Measurements from ENCODE around the gene SYT3. TPM values are rescaled to one million over a fixed set of nuclear protein-coding genes. Genes with fewer than 3 reads are reported as not detected.
"Not testable (repeated sequence)": the region's sequence is repeated elsewhere in the genome, so short reads cannot be mapped to it uniquely, and the experiment has no call there.

The SYT3 gene
- total RNA-seq, 2 experiments from 2014 or later = 0.16 to 0.17 TPM

DNA sequence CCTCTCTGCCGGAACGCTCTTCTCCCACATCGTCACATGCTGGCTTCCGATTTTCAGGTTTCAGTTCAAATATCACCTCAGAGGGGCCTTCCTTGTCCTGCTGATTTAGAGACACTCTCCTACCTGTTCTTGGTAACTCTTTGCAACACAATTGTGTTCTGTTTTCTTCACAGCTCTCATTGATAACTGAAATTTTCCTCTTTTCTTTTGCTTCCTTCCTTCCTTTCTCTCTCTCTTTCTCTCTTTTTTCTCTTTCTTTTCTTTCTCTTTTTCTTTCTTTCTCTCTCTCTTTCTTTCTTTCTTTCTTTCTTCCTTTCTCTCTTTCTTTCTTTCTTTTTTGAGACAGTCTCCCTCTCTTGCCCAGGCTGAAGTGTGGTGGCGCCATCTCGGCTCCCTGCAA is 59.4 kb downstream of the SYT3 start:
- no peak for DNase-seq (ENCODE audit: low spot score)
- H3K36me3 ChIP-seq (ENCODE audit: insufficient read depth, low read length) = no peaks in the 10 kb centered on the region
- ChIA-PET CTCF (ENCODE audit: unreplicated experiment) (no interaction called here), POLR2A (no interaction called here)
- no peak overlapping the region for H2AFZ ChIP-seq (ENCODE audit: low read length)
- no peak overlapping the region for H3K27ac ChIP-seq (ENCODE audit: low read depth, low read length, poor library complexity, severe bottlenecking)
- H3K9me2 ChIP-seq (ENCODE audit: insufficient read depth, low read length) = no peaks in the 10 kb centered on the region
- intact Hi-C loops (cut with micrococcal nuclease; ENCODE audit: unreplicated experiment) = no loop called here
- no peak for TF ChIP-seq EZH2phosphoT487 (IDR thresholded peaks at IDR 0.05; ENCODE audit: borderline replicate concordance, low read depth, low read length)
- TF ChIP-seq, protein P1, sequence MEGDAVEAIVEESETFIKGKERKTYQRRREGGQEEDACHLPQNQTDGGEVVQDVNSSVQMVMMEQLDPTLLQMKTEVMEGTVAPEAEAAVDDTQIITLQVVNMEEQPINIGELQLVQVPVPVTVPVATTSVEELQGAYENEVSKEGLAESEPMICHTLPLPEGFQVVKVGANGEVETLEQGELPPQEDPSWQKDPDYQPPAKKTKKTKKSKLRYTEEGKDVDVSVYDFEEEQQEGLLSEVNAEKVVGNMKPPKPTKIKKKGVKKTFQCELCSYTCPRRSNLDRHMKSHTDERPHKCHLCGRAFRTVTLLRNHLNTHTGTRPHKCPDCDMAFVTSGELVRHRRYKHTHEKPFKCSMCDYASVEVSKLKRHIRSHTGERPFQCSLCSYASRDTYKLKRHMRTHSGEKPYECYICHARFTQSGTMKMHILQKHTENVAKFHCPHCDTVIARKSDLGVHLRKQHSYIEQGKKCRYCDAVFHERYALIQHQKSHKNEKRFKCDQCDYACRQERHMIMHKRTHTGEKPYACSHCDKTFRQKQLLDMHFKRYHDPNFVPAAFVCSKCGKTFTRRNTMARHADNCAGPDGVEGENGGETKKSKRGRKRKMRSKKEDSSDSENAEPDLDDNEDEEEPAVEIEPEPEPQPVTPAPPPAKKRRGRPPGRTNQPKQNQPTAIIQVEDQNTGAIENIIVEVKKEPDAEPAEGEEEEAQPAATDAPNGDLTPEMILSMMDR (conservative IDR thresholded peaks at IDR 0.05; ENCODE audit: low read length) = no peak
- no peak overlapping the region for H3K4me2 ChIP-seq (ENCODE audit: low read length)
- no peaks in the 10 kb centered on the region for H4K20me1 ChIP-seq (ENCODE audit: insufficient read depth, low read length)
- no TSS peak for BruUV-seq (replicated peaks)
- no peaks in the 10 kb centered on the region for H3K4me1 ChIP-seq (ENCODE audit: insufficient read depth, low read length, poor library complexity, severe bottlenecking)
- H3K79me2 ChIP-seq (ENCODE audit: insufficient read depth, low read depth, low read length) = no peaks in the 10 kb centered on the region
- no peaks in the 10 kb centered on the region for H3K9me3 ChIP-seq (ENCODE audit: low read length)
- no peak overlapping the region for H3K4me3 ChIP-seq (ENCODE audit: low read depth, low read length, poor library complexity, severe bottlenecking)

GRCh38 chr19:50576769-50577168 is 62.9 kb downstream of the SYT3 start:
- intact Hi-C loops (cut with micrococcal nuclease; ENCODE audit: unreplicated experiment); H3K36me3 ChIP-seq (ENCODE audit: insufficient read depth, low read length); H3K4me3 ChIP-seq (ENCODE audit: low read depth, low read length, poor library complexity, severe bottlenecking); CTCF ChIA-PET (ENCODE audit: unreplicated experiment); H3K4me2 ChIP-seq (ENCODE audit: low read length); H3K9me3 ChIP-seq (ENCODE audit: low read length); BruUV-seq (replicated peaks); H3K4me1 ChIP-seq (ENCODE audit: insufficient read depth, low read length, poor library complexity, severe bottlenecking); H2AFZ ChIP-seq (ENCODE audit: low read length); H4K20me1 ChIP-seq (ENCODE audit: insufficient read depth, low read length); H3K27ac ChIP-seq (ENCODE audit: low read depth, low read length, poor library complexity, severe bottlenecking); DNase-seq (ENCODE audit: low spot score); H3K9me2 ChIP-seq (ENCODE audit: insufficient read depth, low read length); H3K79me2 ChIP-seq (ENCODE audit: insufficient read depth, low read depth, low read length); POLR2A ChIA-PET: not testable (repeated sequence)

- Histone ChIP-seq H3K79me2 (ENCODE audit: insufficient read depth, low read depth, low read length) (no peaks in the 10 kb centered on the region), H3K4me1 (ENCODE audit: insufficient read depth, low read length, poor library complexity, severe bottlenecking) (no peaks in the 10 kb centered on the region), H3K27ac (ENCODE audit: low read depth, low read length, poor library complexity, severe bottlenecking) (no peak overlapping the region), H3K4me3 (ENCODE audit: low read depth, low read length, poor library complexity, severe bottlenecking) (no peak overlapping the region), H3K4me2 (ENCODE audit: low read length) (no peak overlapping the region), H4K20me1 (ENCODE audit: insufficient read depth, low read length) (no peaks in the 10 kb centered on the region), H3K36me3 (ENCODE audit: insufficient read depth, low read length) (no peaks in the 10 kb centered on the region), H3K9me3 (ENCODE audit: low read length) (no peaks in the 10 kb centered on the region), H3K9me2 (ENCODE audit: insufficient read depth, low read length) (no peaks in the 10 kb centered on the region), H2AFZ (ENCODE audit: low read length) (no peak overlapping the region)
- intact Hi-C loops (cut with micrococcal nuclease; ENCODE audit: unreplicated experiment) = no loop called here
- POLR2A ChIA-PET = no interaction called here
- no peak for TF ChIP-seq EZH2phosphoT487 (IDR thresholded peaks at IDR 0.05; ENCODE audit: borderline replicate concordance, low read depth, low read length)
- TF ChIP-seq, protein P1 (conservative IDR thresholded peaks at IDR 0.05; ENCODE audit: low read length) = no peak
- CTCF ChIA-PET (ENCODE audit: unreplicated experiment) = no interaction called here
- no peak for DNase-seq (ENCODE audit: low spot score)
- no TSS peak for BruUV-seq (replicated peaks)
Observed at GRCh38 chr19:50573741-50574461, 65.8 kb downstream of the SYT3 start.

Other genes with a start within 250 kb of the SYT3 start
- 122 and 145 TPM in 2 replicates for gene SPIB, start 220.9 kb downstream of the SYT3 start, total RNA-seq (2014; rRNA removed; shearing (Covaris generic))
- gene SPIB, start 220.9 kb downstream of the SYT3 start, total RNA-seq (2022) = 99.4 and 101 TPM in 2 replicates
- gene MYBPC2, start 207.0 kb downstream of the SYT3 start, total RNA-seq (2014; rRNA removed; shearing (Covaris generic)) = 10.6 and 15.4 TPM in 2 replicates
- 22.2 and 28.2 TPM in 2 replicates for gene MYBPC2, start 207.0 kb downstream of the SYT3 start, total RNA-seq (2022)
- gene EMC10, start 163.4 kb downstream of the SYT3 start, total RNA-seq (2014; rRNA removed; shearing (Covaris generic)) = 44.4 and 45.2 TPM in 2 replicates
- 37.5 and 39.1 TPM in 2 replicates for gene EMC10, start 163.4 kb downstream of the SYT3 start, total RNA-seq (2022)
- gene GARIN5A, start 163.0 kb downstream of the SYT3 start, total RNA-seq (2014; rRNA removed; shearing (Covaris generic)) = 0.63 and 0.85 TPM in 2 replicates
- gene GARIN5A, start 163.0 kb downstream of the SYT3 start, total RNA-seq (2022) = 0.59 and 1.00 TPM in 2 replicates
- gene JOSD2, start 128.7 kb downstream of the SYT3 start, total RNA-seq (2014; rRNA removed; shearing (Covaris generic)) = 10.6 and 13.0 TPM in 2 replicates
- gene JOSD2, start 128.7 kb downstream of the SYT3 start, total RNA-seq (2022) = 15.9 and 17.8 TPM in 2 replicates
- gene ASPDH, start 126.0 kb downstream of the SYT3 start, total RNA-seq (2014; rRNA removed; shearing (Covaris generic)) = not detected in 2 replicates
- not detected in 2 replicates for gene ASPDH, start 126.0 kb downstream of the SYT3 start, total RNA-seq (2022)
- not detected in 2 replicates for gene LRRC4B, start 71.4 kb downstream of the SYT3 start, total RNA-seq (2014; rRNA removed; shearing (Covaris generic))
- gene LRRC4B, start 71.4 kb downstream of the SYT3 start, total RNA-seq (2022) = 0.29 TPM in 1 of 2 replicates, not detected in the other
- 15.2 and 20.0 TPM in 2 replicates for gene C19orf81, start 9.6 kb upstream of the SYT3 start, total RNA-seq (2014; rRNA removed; shearing (Covaris generic))
- gene C19orf81, start 9.6 kb upstream of the SYT3 start, total RNA-seq (2022) = 11.4 and 14.2 TPM in 2 replicates
- gene SHANK1, start 79.9 kb upstream of the SYT3 start, total RNA-seq (2014; rRNA removed; shearing (Covaris generic)) = 0.03 TPM in 2 replicates
- 10.7 and 13.1 TPM in 2 replicates for gene SHANK1, start 79.9 kb upstream of the SYT3 start, total RNA-seq (2022)
- gene CLEC11A, start 83.5 kb upstream of the SYT3 start, total RNA-seq (2014; rRNA removed; shearing (Covaris generic)) = 1.0 and 2.0 TPM in 2 replicates
- 4.2 and 4.5 TPM in 2 replicates for gene CLEC11A, start 83.5 kb upstream of the SYT3 start, total RNA-seq (2022)
- gene GPR32, start 130.6 kb upstream of the SYT3 start, total RNA-seq (2014; rRNA removed; shearing (Covaris generic)) = not detected in 2 replicates
- not detected in 2 replicates for gene GPR32, start 130.6 kb upstream of the SYT3 start, total RNA-seq (2022)
- gene ACP4, start 150.5 kb upstream of the SYT3 start, total RNA-seq (2014; rRNA removed; shearing (Covaris generic)) = not detected in 2 replicates
- not detected in 2 replicates for gene ACP4, start 150.5 kb upstream of the SYT3 start, total RNA-seq (2022)
- gene KLK1, start 183.9 kb upstream of the SYT3 start, total RNA-seq (2014; rRNA removed; shearing (Covaris generic)) = not detected in 2 replicates
- 3.4 and 5.1 TPM in 2 replicates for gene KLK1, start 183.9 kb upstream of the SYT3 start, total RNA-seq (2022)
- not detected in 2 replicates for gene KLK15, start 193.7 kb upstream of the SYT3 start, total RNA-seq (2014; rRNA removed; shearing (Covaris generic))
- gene KLK15, start 193.7 kb upstream of the SYT3 start, total RNA-seq (2022) = not detected in 2 replicates
- not detected in 2 replicates for gene KLK3, start 215.0 kb upstream of the SYT3 start, total RNA-seq (2014; rRNA removed; shearing (Covaris generic))
- not detected in 2 replicates for gene KLK3, start 215.0 kb upstream of the SYT3 start, total RNA-seq (2022)
- gene KLK2, start 233.6 kb upstream of the SYT3 start, total RNA-seq (2014; rRNA removed; shearing (Covaris generic)) = not detected in 2 replicates
- gene KLK2, start 233.6 kb upstream of the SYT3 start, total RNA-seq (2022) = not detected in 2 replicates

Data from OCI-LY7 (cell line).